DMS153 (cell line): ENCODE measurements around the gene ATE1.

Experiments used
- DNase-seq: peaks from one replicate; lab custom pipeline; 2025; lab: John Stamatoyannopoulos, UW

ATE1 gene

DNA sequence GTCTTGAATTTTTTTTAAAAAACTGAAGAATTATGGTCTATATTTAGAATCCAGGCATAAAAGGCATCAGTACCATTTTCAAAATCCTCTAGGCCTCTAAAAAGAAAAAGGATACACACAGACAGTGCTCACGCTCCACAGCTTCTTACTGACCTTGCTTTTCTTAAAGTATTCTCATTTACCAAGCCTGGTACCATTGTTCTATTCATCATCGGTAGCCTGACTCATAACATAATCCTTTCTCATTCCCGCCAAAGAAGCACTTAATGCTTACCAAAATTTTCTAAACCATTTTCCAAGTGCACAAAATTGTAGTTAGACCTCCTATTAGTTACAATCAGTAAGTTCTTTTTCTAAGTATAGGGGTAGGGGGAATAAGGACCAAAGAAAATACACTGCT lies 54.6 kb downstream of the ATE1 start:
- DNase-seq: no peak

DNA sequence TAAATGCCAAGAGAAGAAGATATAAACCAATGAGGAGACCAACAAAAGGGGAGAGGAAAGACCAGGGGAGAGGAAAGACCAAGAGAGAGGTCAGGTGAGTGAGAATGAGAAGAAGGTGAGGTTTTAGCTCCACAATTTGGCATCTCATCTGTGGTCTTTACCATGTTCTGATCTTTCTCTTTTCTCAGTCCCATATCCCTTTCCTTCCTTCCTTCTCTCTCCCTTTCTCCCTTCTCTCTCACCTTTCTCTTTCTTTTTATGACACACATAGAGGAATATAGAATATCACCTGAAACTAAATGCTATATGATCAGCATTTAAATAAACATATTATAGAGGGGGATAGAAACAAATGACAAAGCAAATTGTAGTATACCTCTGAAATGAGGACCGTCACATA lies 57.4 kb downstream of the ATE1 start:
- DNase-seq: no peak

DNA sequence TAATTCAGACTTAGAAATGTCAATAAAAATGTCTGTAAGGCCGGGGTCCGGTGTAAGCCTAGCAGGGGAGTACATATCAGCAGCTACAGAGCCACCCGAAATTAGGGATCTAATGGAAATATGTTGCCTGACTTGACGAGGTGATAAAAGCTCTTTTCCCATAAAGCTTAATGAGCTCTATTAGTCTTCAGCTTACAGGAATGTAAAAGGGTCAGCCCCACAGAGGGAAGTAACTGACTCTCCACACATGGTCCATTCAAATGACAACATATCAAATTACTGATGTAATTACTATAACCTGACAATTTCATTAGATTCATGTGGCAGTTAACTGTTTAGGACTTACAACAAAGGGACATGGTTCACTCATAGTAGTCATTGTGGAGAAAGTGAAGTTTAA lies 62.3 kb downstream of the ATE1 start:
- no peak for DNase-seq

DNA sequence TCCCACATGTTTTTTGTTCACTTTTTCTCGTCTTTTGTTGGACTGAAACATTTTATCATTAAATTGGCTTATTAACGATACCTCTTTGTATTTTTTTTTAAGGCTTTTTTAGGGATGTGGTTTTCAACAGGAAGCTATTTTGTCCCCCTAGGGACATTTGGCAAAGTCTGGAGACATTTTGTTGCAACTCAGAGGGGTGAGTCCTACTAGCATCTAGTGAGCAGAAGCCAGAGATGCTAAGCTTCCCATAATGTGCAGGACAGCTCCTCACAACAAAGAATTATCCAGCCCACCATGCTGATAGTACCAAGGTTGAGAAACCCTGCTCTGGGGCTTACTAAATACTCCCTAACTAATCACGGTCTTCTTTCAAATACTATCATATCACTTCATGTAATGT lies 63.2 kb downstream of the ATE1 start:
- DNase-seq: no peak

DNA sequence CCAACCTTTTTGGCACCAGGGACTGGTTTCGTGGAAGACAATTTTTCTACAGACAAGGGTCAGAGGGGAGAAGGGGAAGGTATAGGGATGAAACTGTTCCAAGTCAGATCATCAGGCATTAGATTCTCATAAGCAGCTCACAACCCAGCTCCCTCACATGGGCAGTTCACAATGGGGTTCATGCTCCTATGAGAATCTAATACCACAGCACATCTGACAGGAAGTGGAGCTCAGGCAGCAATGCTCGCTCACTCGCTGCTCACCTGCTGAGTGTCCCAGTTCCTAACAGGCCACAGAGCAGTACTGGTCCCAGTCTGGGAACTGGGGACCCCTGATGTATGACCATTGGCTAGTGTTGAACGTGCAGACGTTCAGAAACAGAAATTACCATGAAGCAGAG lies 63.7 kb downstream of the ATE1 start:
- DNase-seq: no peak

DNA sequence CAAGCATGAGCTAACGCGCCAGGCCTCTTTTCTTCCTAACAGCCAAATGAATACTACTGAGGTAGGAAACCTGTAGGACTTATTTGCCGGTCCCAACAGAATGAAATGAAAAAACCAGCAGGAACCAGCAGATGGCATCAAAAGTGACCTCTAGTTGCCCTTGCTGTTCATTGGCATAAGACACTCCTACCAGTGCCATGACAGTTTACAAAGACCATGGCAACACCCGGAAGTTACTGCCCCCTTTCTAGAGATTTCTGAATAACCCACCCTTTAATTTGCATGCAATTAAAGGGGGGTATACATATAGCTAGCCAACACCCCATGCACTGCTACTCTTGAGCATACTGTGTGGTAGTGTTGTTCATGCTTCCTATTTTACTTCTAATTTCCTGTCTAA lies 65.2 kb downstream of the ATE1 start:
- DNase-seq: no peak

DNA sequence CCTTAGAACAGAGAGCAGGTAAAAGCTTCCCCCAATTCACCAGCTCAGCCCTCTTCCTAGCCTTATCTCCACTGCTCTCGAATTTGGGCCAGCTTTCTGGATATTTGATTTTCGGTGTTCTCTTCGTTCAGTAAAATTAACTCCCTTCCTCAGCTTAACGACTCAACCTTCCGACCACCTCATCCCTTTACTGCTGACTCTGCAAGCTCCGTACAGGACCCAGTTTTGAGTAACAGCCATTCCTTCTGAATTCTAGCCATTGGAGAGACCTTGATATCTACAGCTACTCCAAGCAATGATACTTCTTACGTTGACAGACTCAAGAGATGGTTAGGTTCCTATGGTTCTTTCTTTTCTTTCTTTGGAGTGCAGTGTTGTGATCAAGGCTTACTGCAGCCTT lies 65.8 kb downstream of the ATE1 start:
- DNase-seq: no peak

DNA sequence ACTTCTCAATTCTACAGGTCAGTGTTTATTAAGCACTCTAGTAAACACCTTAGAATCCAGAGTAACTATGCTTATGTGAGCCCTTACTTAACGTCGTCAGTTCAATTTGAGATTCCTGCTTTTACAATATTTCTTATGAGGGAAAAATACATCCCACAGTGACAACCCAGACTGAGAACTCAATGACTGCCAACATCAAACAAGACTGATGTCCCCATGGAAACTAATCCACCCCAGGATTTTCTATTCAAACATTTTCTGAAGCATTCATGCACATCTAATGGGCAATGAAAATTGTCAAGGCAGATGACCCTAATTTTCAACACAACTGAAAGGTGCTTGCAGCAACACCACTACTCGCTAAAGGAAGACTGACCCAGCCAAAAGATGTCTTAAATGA lies 67.0 kb downstream of the ATE1 start:
- DNase-seq: no peak

DNA sequence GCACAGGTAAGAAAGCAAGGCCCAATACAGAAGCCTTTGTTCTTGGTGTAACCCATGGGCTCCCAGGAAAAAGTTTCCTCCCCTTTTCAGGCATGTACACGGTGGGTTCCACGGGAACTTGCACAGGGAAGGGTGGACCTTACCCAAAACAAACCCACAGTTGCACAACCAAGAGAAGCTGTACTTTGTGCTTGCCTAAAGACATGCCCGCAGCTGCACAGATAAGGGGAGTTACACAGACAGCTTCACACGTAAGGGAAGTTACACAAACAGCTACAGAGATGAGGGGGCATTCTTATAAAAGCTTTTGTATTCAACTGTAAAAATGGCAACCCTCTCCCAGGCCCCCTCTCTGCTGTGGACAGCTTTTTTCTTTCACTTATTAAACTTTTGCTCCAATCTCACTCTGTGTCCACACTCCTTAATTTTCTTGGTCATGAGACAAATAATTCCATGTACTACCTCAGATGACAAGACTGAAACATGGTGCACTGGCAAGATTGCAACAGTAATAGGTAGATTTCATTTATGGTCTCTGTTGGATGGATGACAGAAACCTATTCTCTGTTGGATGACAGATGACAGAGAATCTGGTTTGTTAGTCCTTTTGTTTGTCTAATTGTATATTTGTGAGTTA lies 72.9 kb downstream of the ATE1 start:
- no peak for DNase-seq

DNA sequence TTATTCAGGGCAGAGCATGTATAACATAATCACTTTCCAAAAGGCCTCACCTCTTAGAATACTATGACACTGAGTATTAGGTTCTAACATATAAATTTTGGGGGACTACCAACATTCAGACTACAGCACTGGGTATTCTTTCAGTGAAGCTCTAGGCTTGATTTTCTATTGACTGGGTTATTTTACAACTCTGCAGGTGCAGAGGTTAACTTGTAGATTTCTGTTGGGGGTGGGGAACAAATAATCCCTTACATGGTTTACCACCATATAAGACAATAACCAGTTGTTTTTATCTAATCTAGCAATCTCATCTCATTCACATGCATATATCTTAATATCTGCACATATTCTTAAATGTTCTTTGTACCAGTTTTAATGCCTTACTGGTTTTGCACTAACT lies 73.9 kb downstream of the ATE1 start:
- no peak for DNase-seq

DNA sequence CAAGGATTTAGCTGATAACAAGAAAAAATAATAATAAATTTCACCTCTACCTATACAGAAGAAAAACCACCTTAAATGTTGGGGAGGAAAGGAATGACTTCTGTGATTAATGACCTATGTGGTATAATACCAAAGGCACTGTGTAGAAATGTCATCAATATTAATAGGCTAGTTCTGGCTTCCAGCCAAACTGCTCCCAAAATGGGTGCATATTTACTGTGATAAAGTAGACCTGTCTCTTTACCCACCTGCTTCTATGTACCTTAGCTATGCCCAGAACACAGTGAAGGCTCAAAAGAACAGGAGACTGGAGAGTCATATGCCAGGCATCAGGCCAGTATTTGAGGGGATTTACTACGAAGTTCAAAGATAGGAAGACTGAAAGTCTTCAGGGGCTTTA lies 76.0 kb downstream of the ATE1 start:
- peak; percentile 54 for DNase-seq

DNA sequence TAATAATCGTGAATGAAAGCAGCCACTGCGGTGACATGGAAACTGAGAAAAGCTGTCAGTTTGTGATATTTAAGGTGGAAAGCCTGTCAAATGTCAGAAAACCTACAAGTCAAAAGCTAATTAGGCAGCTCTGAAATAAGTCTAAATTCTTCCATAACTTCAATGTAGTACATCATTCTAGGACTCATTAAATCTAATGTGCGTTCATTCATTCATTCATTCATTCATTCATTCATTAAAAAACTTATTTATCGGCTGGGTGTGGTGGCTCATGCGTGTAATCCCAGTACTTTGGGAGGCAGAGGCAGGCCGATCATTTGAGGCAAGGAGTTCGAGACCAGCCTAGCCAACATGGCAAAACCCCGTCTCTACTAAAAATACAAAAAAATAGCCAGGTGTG lies 79.7 kb downstream of the ATE1 start:
- no peak for DNase-seq

DNA sequence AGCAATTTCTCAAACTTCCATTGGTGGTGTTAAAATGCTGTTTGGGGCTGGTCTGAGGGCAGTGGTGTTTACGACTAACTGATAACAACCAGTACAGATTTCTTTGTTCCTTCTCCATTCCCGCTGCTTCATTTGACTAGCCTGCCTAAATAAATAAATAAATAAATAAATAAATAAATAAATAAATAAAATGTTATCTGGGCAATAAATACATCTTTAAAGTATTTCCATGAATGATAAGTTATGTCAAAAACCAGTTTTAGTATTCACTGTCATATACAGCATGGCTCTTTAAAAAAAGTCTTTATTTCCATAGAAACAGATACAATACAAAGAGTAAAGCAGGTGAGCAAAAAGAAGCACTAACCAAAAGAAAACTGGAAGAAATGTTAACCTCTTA lies 81.3 kb downstream of the ATE1 start:
- DNase-seq: no peak

DNA sequence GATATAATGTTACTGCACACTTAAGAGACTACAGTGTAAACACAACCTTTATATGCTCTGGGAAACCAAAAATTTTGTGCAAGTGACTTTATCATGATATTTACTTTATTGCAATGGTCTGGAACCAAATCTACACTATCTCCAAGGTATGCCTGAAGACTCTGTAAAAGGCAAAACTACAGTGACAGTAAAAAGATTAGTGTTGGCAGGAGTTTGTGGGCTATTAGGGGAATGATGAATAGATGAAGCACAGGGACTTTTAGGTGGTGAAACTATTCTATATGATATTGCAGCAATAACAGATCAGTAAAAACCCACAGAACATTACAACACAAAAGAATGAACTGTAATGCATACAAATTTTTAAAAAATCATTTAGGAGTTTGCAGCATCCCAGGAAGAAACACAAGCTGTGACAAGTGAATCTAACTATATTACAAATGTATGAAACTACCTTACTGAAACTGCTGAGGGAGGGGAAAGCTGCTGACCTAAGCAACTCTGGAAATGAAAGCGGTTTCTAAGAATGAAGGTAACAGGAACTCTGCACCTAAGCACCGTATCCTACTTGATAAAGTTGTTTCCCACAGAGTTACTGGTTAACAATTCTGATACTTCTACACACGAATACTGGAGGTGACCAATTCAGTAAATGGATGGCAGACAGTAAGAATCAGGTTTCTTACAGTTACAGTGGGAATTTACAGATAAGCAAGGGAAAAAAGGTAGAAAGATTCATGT lies 82.6 kb downstream of the ATE1 start:
- no peak for DNase-seq

DNA sequence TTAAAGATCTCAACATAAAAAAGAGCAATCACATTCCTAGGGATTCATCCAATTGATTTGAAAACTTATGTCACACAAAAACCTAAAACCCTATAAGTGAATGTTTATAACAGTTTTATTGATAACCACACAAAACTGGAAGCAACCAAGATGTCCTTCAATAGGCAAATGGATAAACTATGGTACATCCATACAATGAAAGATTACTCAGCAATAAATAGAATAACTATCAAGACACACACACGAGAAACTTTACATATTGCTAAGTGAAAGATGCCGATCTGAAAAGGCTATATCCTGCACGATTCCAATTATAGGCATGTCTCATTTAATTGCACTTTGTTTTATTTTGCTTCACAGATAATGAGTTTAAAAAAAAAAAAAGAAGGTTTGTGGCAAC lies 83.3 kb downstream of the ATE1 start:
- DNase-seq: no peak

DNA sequence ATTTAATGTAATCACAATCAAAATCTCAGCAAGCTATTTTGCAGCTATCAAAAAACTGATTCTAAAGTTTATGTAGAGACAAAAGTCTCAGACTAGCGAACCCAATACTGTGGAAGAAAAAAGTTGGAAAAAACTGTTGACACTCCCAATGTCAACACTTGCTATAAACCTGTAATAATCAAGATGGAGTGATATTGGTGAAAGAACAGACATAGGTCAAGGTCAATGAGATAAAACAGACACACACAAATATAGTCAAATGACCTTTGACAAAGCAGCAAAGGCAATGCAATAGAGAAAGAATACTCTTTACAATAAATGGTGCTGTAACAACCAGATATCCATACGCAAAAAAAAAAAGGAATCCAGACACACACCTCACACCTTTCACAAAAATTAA lies 84.5 kb downstream of the ATE1 start:
- DNase-seq: no peak

DNA sequence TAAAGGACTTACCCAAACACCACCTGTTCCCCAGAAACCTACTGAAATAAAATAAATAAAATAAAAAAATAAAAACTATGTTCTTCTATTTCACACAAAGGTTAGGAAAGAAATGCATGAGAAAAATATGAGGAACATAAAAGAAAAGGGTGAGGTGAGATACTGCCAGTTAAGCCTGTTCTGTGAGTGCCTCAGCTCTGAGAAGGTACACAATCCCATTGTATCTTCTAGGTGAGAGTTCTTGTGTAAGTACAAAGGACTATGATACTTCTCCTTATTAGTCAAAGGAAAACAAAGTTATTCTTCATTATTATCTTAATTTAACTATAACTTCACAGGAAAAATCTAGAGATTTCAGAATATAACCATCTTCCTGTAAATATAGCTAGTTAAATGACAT lies 86.0 kb downstream of the ATE1 start:
- no peak for DNase-seq

DNA sequence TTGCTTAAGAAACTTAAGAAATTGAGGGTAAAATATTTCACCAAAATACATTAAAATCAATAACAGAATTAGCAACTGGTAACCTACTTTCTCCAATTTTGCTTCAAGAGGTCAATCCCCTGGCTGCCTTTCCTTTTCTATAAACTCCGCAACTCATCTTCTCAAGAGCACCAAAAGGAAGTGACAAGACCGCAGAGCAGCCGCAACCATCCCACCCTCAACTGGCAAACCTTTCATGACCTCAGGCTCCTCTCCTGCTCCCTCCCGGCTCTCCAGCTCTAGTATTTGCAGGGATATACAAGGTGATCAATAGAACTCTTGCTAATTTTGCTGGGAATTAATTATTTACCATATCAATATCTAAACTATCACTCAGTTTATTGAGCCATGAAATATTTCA lies 88.9 kb downstream of the ATE1 start:
- DNase-seq: no peak

DNA sequence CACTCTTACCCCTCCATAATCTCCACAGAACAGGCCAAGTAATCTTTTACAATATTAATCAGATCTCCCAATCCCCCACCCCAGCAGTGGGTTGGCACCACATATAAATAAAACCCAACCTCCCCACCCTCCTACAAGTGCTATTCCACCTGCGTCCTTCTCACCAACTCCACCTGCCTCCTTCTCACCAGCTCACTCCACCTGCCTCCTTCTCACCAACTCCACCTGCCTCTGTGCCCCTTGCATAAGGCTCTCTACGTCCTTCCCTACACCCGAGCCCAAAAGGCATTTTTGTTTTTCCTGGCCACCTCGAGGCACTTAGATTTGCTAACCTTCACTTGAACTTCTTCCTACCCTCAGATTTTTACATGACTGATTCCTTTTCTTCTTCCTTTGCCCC lies 89.7 kb downstream of the ATE1 start:
- no peak for DNase-seq

DNA sequence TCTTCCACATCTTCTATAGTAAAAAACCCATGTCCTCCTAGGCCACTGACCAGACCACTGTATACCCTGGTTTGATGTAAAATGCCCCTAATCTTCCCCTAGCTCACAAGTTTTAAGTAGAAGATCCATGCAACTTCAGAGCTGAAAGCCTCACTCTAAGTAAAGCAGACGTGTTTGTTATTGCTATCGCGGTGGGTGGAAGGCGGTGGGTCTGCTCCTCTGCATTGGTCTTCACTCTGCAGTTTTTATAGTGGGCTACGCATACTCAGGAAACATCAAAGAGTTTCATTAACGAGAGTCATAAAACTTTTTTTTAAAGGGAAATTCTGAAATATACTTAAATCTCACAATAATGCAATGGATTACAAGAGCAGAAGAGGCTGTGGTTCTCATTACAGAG lies 91.7 kb downstream of the ATE1 start:
- DNase-seq: no peak

DNA sequence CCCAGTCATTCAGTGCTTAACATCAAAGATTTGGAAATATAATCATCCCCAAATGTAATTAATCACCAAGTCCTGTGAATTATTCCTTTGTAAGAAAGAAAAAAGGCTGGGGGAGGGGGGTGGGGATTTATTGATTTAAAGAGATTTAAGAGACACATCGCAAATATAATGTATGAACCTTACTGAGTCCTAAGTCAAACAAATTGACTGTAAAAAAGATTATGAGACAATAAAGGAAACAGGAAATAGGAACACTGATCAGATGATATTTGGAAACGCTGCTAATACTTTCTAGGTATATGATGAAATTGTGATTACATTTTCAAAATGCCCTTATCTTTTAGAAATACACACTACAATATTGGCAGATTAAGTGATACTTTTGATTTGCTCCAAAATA lies 92.5 kb downstream of the ATE1 start:
- no peak for DNase-seq

DNA sequence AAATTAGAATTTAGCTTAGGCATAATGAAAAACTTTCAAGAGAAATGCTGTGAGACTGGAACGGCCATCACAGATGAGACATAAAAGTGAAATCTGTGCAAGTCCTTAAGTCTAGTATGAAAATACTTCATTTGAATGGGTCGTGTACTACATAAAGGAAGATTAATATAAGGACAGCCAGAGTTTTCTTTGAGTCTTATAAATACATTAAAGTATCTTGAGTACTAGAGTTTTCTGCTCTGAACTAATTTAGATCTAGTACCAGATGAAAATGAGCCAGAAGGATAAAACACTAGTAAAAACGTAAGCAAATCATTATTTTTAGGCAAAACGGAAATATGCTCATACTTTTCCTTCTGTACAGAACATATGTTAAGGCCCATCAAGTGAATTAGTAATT lies 93.1 kb downstream of the ATE1 start:
- no peak for DNase-seq

DNA sequence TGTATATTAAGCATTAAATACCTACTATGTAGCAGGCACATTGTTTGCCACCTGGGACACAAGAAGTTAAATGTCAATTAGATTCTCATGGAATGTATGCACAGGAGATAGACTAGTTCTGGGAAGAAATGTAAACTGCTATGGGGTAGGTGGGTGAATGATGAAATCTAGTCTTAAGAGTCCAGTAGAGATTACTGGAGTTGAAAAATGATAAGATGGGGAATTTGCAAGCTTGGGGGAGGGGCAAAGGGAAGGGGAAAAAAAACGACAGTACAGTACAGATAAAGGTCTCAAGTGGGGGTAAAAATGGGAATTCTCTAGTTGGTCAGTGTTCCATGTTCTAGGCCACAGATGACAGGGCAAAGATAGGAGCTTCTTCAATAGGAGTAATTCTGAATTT lies 94.4 kb downstream of the ATE1 start:
- DNase-seq: no peak

DNA sequence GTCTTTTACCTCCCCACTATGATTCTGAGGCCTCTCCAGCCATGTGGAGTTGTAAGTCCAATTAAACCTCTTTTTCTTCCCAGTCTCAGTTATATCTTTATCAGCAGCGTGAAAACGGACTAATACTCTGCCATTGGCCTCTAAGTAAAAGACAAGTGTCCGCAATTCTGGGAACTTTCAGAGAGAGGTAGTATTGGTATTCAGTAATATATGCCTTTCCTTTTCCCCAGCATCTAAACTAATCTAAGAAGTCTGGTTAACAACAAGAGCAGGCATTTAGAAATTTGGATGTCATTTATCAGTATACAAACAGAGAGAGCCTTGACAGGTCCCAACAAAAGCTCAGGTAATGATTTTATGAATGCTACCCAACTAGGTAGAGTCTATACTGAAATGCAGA lies 95.2 kb downstream of the ATE1 start:
- DNase-seq: no peak
